CD4-positive, alpha-beta T cell treated with Interleukin-10 for 1 hour (primary cell): ENCODE measurements around the gene CACNG6.
"Not testable (repeated sequence)": the region's sequence is repeated elsewhere in the genome, so short reads cannot be mapped to it uniquely, and the experiment has no call there.

Source experiments
- DNase-seq: peaks from one replicate; pipeline ENCODE4 v3.0.0-alpha.2; 2020

The CACNG6 gene

GRCh38 chr19:54002495-54003315 lies 11.3 kb downstream of the CACNG6 start:
- no peak for DNase-seq

- no peak for DNase-seq
Measured at GRCh38 chr19:54009440-54009839, 18.0 kb downstream of the CACNG6 start.

- DNase-seq = no peak
Measured at GRCh38 chr19:54010474-54010873, 19.0 kb downstream of the CACNG6 start.

- DNase-seq = no peak
Measured at GRCh38 chr19:54011507-54012211, 20.2 kb downstream of the CACNG6 start.

GRCh38 chr19:54013866-54014265 lies 22.4 kb downstream of the CACNG6 start:
- DNase-seq = no peak

GRCh38 chr19:54014920-54015560 lies 23.6 kb downstream of the CACNG6 start:
- DNase-seq = no peak

- no peak for DNase-seq
Measured at GRCh38 chr19:54017261-54017660, 25.8 kb downstream of the CACNG6 start.

GRCh38 chr19:54021363-54021762 lies 29.9 kb downstream of the CACNG6 start:
- no peak for DNase-seq

GRCh38 chr19:54021932-54022331 lies 30.5 kb downstream of the CACNG6 start:
- DNase-seq = no peak

- no peak for DNase-seq
Measured at GRCh38 chr19:54023191-54023590, 31.8 kb downstream of the CACNG6 start.

GRCh38 chr19:54024660-54025059 lies 33.2 kb downstream of the CACNG6 start:
- DNase-seq = no peak

- DNase-seq = no peak
Measured at GRCh38 chr19:54026656-54027055, 35.2 kb downstream of the CACNG6 start.

- DNase-seq = no peak
Measured at GRCh38 chr19:54029301-54029700, 37.9 kb downstream of the CACNG6 start.

- DNase-seq = peak; percentile 53
Measured at GRCh38 chr19:54029930-54030490, 38.6 kb downstream of the CACNG6 start.

- DNase-seq = no peak
Measured at GRCh38 chr19:54030895-54031586, 39.6 kb downstream of the CACNG6 start.

GRCh38 chr19:54035215-54036178 lies 44.1 kb downstream of the CACNG6 start:
- DNase-seq = no peak

GRCh38 chr19:54036542-54036941 lies 45.1 kb downstream of the CACNG6 start:
- not testable (repeated sequence) for DNase-seq

- DNase-seq = no peak
Measured at GRCh38 chr19:54040003-54040402, 48.6 kb downstream of the CACNG6 start.

- DNase-seq = no peak
Measured at GRCh38 chr19:54041969-54042606, 50.7 kb downstream of the CACNG6 start.

GRCh38 chr19:54042989-54043388 lies 51.6 kb downstream of the CACNG6 start:
- no peak for DNase-seq

- no peak for DNase-seq
Measured at GRCh38 chr19:54045771-54046170, 54.3 kb downstream of the CACNG6 start.
